HG03442 (cell line): ENCODE results near the gene RAD23A.
"Not testable (repeated sequence)": the region's sequence is repeated elsewhere in the genome, so short reads cannot be mapped to it uniquely, and the experiment has no call there.

Experiments
- ATAC-seq: cut with Tn5 transposase; IDR thresholded peaks from one replicate; pipeline ENCODE4 v1.9.1; 2021; ENCODE audit warnings: mild to moderate bottlenecking, moderate library complexity; ENCODE audit not compliant: unreplicated experiment

The RAD23A gene

GRCh38 chr19:12937927-12938778 is 7.5 kb upstream of the RAD23A start, which contains the start of gene CALR:
CALR (plus strand) TSS chr19:12938609; CDS start chr19:12938680, 71 bp downstream.
- peak; percentile 87 for ATAC-seq

GRCh38 chr19:12938779-12939601 is 6.7 kb upstream of the RAD23A start:
- ATAC-seq: peak; percentile 7

GRCh38 chr19:12939975-12940423 is 5.7 kb upstream of the RAD23A start:
- no peak for ATAC-seq

GRCh38 chr19:12940897-12941296 is 4.8 kb upstream of the RAD23A start:
- no peak for ATAC-seq

- no peak for ATAC-seq
Measured at GRCh38 chr19:12943437-12944044, 2.1 kb upstream of the RAD23A start.

- no peak for ATAC-seq
Measured at GRCh38 chr19:12944104-12944674, 1.5 kb upstream of the RAD23A start.

- ATAC-seq: peak; percentile 32
Measured at GRCh38 chr19:12946092-12946721, 545 bp downstream of the RAD23A start.

GRCh38 chr19:12946731-12947496 is 1.3 kb downstream of the RAD23A start:
- ATAC-seq: no peak

GRCh38 chr19:12947702-12948611 is 2.3 kb downstream of the RAD23A start:
- no peak for ATAC-seq

GRCh38 chr19:12948612-12949362 is 3.1 kb downstream of the RAD23A start:
- no peak for ATAC-seq

- no peak for ATAC-seq
Measured at GRCh38 chr19:12949363-12950283, 4.0 kb downstream of the RAD23A start.

GRCh38 chr19:12952050-12952449 is 6.4 kb downstream of the RAD23A start:
- ATAC-seq: not testable (repeated sequence)

GRCh38 chr19:12952488-12953137 is 7.0 kb downstream of the RAD23A start:
- no peak for ATAC-seq

GRCh38 chr19:12953138-12953798 is 7.6 kb downstream of the RAD23A start:
- no peak for ATAC-seq

GRCh38 chr19:12953799-12954611 is 8.3 kb downstream of the RAD23A start:
- no peak for ATAC-seq
